IPS-18c (cell line): ENCODE data around the gene CDK11B.

Experiments
- H3K4me3 ChIP-seq: 2 replicates; pipeline ENCODE4 v1.7.0; 2013; ENCODE audit warnings: low read depth, mild to moderate bottlenecking, low read length, moderate library complexity; ENCODE audit not compliant: insufficient read depth
- H3K9me3 ChIP-seq: one replicate; pipeline ENCODE4 v1.6.1; 2013; ENCODE audit warnings: mild to moderate bottlenecking, low read length, moderate library complexity; ENCODE audit not compliant: control insufficient read depth, insufficient read depth

The CDK11B gene

DNA sequence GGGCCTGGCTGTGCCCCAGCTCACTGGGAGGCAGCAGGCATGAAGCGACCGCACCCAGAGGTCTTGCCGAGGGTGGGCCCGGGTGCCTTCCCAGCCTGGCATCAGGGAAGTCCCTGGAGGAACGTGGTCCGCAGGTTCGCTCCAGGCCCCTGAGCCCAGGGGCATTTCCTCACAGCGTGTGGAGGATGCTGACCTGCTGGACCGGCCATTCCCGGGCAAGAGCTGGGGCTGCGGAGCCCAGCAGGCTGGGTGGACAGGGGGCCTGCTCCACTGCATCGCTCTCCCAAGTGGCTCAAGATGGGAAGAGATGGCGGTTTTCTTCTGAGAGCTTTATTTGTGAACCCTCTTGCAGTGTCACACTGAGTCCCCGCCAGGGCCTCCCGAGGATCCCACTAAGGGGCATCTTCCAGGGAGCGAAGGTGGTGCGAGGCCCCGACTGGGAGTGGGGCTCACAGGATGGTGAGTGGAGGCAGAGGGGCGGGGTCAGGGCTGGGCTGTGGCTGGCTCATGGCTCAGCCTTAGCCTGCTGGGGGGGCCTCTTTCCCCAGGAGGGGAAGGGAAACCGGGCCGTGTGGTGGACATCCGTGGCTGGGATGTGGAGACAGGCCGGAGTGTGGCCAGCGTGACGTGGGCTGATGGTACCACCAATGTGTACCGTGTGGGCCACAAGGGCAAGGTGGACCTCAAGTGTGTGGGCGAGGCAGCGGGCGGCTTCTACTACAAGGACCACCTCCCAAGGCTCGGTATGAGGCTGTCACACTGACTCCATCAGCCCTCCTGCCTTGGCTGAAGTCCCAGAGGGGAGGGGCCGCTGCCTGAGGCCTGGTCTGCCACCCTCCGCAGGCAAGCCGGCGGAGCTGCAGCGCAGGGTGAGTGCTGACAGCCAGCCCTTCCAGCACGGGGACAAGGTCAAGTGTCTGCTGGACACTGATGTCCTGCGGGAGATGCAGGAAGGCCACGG lies 34.1 kb downstream of the CDK11B start:
- Histone ChIP-seq H3K9me3 (no peaks in the 10 kb centered on the region), H3K4me3 (no peak overlapping the region)

DNA sequence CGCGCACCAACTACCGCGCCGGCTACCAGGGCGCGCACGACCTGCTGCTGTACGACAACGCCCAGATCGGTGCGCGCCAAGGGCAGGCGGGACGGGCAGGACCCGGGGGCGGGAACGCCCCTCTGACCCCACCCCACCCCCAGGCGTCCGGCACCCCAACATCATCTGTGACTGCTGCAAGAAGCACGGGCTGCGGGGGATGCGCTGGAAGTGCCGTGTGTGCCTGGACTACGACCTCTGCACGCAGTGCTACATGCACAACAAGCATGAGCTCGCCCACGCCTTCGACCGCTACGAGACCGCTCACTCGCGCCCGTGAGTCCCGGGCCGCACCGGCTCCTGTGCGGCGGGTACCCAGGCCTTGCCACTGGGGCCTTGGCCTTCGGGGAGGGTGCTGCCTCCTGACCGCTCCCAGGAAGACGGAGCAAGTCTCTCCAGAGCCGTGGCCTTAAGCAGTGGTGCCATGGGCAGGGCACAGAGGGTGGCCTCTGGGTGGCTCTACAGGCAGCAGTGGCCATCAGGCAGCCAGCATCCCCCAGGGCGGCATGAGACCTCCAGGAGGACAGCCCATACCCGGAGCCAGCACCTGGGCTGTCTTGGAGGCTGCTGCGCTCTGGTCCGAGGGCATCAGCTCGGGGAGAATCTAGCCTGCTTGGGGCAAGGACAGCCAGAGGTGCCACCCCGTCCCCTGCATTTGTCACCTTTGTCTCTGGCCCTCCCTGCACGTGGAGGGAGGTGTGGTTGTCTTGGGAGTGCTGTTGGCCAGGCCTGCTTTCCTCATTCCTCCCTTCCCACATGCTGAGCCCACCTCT lies 35.0 kb downstream of the CDK11B start:
- no peak overlapping the region for H3K4me3 ChIP-seq

DNA sequence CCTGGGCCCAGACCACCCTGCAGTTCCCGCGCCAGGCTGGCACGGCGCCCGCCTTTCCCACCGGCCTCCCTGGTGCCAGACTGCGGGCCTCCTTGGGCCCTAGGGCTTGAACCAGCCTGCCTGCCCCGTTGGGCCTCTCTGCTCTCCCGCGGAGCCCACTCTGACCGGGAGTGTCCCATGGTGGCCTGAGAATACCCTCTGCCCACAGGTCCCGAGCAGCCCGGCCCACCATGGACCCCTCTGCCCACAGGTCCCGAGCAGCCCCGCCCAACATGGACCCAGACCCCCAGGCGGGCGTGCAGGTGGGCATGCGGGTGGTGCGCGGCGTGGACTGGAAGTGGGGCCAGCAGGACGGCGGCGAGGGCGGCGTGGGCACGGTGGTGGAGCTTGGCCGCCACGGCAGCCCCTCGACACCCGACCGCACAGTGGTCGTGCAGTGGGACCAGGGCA lies 35.6 kb downstream of the CDK11B start:
- Histone ChIP-seq H3K9me3 (no peaks in the 10 kb centered on the region), H3K4me3 (no peak overlapping the region)

More for the DNA sequence above, 35.0 kb downstream of the CDK11B start:
- H3K9me3 ChIP-seq = no peaks in the 10 kb centered on the region

DNA sequence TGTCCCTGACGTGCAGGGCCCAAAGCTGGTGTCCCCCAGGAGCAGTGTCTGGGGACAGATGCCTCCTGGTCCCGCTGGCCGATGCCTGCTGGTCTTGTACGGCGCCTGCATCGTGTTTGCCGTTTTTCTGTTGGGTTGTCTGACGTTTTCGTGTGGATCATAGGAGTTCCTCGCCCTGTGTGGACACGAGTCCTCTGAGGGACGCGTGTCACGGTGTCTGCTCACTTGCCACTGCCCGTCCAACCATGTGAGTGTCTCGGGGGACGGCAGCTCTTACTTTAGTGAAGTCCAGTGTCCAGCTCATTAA lies 36.1 kb downstream of the CDK11B start:
- no peak overlapping the region for H3K4me3 ChIP-seq

DNA sequence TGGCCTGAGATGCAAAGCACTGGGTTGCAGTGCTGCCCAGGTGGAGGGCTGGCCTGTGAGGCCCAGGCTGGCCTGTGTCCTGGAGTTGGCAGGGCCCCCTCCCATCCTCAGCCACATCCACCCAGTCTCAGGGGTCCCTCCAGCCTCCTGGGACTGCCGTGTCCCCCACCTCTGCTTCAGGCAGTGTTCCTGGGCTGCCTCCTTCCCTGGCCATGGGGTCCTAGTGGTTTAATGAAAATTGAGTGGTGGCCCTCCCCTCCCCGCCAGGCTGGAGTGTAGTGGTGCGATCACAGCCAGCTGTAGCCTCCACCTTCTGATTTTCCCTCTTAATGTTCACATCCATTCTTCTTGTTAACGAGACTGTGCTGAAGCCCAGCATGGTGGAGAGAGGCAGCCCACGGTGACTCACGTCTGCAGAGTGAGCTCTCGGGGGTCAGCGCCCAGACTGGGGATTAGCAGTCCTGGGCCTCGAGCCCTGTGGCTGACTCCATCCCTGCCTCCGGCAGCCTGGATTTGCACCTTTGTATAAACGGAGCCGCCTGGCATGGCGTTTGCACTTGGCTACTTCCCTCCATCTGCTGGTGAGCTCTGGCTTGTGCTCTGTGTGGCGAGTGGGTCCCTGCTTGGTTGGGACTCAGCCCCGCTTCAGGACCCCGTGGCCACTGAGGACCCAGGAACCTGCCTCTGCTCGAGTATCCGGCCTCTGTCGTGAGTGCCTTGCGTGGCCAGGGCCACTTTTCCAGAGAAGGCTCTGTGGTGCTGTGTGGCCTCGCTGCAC lies 36.6 kb downstream of the CDK11B start:
- no peak overlapping the region for H3K4me3 ChIP-seq
- no peaks in the 10 kb centered on the region for H3K9me3 ChIP-seq

More for the DNA sequence above, 36.1 kb downstream of the CDK11B start:
- H3K9me3 ChIP-seq = no peaks in the 10 kb centered on the region

DNA sequence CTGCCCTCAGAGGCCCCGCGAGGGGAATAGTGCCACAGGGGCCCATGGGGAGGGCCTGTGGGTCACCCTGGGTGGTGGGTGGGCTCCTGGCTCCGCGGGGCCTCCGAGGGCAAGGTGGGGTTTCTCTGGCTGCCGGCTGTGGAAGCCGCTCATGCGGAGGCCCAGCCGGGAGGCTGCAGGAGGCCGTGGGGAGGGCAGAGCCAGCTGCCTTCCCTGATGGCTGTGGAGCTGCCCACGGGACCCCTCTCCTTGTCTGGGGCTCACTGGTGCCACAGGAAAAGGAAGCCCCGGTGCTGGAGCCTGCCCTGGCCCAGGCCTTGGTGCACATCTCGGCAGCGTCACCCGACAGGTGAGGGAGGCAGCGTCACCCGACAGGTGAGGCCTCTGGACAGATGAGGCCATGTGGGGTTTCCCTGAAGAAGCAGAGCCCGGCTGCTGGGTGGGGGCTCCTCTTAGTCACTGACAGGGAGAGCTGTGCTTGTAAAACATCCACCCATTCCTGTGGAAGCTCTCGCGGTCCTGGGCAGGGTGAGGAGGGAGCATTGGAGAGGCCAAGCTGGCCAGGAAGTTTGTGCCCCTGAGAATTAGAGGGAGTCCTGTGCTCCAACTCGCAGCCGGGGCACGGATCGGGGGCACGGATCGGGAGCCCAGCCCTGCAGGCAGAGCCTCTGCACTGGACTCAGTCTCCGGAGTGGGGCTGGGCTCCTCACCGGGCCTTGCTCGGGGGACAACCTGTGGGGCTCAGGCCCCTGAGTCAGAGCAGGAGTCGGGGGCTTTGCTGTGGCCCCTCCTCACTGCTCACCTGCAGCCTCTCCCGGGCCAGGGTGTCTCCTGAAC lies 37.4 kb downstream of the CDK11B start:
- no peaks in the 10 kb centered on the region for H3K9me3 ChIP-seq
- H3K4me3 ChIP-seq = no peak overlapping the region

DNA sequence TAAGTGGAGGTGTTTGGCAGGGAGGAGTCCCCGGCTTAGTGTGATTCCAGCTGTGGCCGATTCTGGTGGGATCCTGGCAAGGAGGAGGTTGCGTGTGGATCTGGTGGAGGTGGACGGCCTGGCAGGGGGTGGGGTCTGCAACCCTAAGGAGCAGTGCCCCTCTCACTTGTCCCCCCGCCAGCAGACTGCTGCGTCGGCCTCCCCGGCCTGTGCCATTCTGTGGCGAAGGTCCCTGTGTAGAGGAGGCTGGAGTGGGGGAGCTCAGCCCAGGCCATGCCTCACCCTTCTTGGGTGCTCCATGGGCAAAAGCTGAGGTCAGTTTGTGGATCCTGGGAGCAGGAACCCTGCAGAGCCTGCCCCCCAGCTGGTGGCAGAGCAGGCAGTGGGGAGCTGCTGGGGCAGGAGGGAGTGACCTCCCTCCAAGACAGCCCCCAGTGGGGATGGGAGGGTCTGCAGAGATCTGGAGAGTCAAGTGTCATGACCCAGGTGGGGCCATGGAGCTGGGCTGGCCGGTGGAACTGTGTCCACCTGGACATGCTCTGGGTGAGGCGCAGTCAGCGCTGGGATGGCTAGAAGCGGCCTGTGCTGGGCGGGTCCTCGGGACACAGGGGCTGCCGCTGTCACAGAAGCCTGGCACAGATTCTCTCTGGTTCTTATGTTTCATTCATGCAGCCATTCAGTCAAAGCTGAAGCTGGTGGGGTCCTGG lies 38.2 kb downstream of the CDK11B start:
- H3K4me3 ChIP-seq = no peak overlapping the region
- no peaks in the 10 kb centered on the region for H3K9me3 ChIP-seq

DNA sequence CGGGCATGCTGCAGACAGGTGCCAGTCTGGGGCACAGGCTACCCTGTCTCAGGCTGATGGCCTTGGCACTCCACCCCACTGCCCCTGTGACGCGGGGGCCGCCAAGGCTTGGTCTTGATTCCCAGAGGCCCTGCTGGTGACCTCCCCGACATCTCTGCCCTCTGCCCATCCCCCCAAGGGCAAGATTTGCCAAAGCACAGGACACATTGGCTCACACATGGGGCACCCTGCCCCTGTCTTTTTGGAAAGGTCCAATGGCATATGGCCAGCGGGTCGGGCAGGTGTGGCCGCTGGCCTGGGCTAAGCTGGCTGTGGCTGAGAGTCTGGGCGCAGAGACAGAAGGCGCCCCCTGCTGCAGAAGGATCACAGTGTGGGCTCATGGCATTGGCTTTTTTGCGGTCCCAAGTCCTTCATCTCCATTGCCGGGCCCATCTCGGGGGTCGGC lies 38.9 kb downstream of the CDK11B start:
- Histone ChIP-seq H3K4me3 (no peak overlapping the region), H3K9me3 (no peaks in the 10 kb centered on the region)

DNA sequence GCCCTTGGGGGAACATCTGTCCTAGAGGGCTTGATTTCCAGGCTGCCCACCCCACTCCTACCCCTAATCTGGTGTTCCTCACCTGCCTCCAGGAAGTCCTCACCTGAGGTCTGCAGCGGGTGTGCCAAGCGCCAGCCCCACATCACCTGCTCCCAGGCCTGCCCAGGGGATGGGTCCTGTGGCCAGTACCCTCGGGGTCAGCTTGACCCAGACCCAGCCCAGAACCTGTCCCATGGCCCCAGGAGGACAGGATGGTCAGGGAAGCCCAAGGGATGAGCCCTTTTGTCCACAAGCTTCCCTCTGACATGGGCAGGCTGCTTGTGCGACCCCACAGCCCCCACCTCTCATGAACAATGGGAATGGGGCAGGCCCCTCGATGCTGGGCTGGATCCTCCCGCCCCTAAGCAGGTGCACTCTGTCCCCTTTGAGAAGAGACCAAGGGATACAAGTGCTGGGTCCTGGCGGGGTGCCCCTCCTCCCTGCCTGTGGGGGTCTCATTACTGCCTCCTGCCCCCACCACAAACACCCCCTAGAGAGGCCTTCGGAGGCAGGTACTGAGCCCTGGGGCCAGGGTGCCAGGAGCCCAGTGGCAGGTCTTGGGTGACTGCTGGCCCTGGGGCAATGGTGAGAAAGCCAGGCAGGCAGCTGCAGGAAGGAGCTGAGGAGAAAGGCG lies 40.3 kb downstream of the CDK11B start:
- Histone ChIP-seq H3K9me3 (no peaks in the 10 kb centered on the region), H3K4me3 (no peak overlapping the region)

DNA sequence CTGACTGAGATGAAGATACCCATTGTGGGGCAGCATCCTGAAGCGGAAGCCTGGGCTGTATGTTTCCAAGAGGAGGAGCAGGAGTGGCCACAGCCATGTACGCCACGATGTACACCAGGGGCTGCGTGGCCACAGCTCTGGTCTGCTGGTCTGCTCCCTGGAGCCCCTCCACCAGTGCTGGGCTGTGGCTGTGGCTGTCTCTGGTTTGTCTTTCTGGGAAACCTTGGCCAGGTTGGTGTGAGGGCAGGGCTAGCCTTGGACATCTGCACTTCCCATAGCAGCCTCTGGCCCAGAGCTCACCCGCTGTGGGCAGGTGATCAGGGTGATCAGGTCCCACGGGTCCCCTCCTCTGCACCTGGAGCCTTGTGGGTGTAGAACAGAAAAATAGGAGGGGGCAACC lies 40.9 kb downstream of the CDK11B start:
- H3K9me3 ChIP-seq = no peaks in the 10 kb centered on the region
- no peak overlapping the region for H3K4me3 ChIP-seq

DNA sequence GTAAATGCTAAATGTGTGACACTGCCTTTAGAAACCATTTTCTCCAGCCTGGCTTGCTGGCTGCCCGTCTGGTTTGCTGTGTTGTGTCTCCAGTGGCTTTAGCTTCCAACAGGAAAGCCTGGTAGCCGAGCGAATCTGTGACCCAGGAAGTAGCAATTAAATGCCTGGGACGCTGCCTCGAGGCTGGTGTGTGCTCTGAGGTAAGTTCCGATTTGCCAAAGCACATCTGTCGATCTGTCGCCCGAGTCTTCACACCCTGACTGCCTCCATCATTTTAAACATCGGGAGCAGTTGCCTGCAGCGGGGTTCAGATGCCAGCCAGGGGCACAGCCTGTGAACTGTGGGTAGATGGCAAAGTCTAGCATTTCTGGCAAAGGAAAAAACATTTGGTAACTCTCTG lies 41.3 kb downstream of the CDK11B start:
- Histone ChIP-seq H3K9me3 (no peaks in the 10 kb centered on the region), H3K4me3 (no peak overlapping the region)

DNA sequence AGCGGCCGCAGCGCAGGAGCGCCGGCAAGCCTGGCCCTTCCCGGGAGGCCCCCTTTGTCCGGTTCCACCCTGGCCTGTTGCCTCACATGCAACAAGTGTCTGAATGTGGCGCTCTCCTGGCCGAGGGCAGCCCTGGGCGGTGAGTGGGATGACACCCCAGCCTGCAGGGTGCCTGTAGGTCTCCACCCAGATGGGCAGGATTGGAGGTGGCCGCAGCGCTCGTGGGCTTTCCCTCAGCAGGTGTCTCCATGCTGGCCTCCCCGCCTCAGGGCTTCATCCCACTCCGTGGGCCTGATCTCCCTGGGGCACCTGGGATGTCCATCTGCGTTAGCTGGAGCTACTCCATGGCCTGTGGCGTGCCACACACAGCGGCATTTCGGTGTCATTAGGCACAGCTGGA lies 42.0 kb downstream of the CDK11B start:
- peak overlapping the region; percentile 99 for H3K4me3 ChIP-seq
- H3K9me3 ChIP-seq = no peaks in the 10 kb centered on the region

DNA sequence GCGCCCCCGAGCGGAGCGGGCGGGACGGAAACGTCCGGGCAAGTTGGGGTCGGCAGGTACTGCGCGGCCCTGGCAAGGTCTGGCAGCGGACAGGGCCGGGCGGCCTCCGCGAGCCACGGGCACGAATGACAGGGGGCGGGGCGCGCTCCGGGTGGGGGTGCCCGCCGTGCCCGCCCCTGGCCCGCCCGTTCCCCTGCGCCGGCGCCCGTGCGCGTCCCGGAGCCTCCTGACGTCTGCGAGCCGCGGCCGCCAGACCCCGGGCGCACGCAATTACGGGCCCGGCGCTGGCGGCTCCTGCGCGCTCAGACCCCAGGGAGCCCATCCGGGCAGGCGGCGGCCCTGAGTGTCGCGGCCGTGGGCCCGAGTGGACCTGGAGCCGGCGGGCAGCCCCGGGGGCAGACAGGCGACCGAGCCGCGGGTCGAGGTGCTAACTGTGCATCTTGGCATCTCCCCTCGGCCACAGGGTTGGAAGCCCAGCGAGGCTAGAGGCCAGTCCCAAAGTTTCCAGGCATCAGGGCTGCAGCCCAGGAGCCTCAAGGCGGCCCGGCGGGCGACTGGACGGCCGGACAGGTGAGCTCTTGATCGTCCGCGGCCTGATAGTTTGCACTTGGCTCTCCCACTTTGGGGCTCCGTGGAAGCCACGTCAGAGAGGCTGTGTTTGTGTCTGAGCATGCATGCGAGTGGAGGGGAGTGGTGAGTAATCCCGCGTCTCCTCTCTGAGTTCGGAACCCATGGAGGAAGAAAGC lies 42.6 kb downstream of the CDK11B start:
- Histone ChIP-seq H3K9me3 (no peaks in the 10 kb centered on the region), H3K4me3 (peak overlapping the region; percentile 99)

DNA sequence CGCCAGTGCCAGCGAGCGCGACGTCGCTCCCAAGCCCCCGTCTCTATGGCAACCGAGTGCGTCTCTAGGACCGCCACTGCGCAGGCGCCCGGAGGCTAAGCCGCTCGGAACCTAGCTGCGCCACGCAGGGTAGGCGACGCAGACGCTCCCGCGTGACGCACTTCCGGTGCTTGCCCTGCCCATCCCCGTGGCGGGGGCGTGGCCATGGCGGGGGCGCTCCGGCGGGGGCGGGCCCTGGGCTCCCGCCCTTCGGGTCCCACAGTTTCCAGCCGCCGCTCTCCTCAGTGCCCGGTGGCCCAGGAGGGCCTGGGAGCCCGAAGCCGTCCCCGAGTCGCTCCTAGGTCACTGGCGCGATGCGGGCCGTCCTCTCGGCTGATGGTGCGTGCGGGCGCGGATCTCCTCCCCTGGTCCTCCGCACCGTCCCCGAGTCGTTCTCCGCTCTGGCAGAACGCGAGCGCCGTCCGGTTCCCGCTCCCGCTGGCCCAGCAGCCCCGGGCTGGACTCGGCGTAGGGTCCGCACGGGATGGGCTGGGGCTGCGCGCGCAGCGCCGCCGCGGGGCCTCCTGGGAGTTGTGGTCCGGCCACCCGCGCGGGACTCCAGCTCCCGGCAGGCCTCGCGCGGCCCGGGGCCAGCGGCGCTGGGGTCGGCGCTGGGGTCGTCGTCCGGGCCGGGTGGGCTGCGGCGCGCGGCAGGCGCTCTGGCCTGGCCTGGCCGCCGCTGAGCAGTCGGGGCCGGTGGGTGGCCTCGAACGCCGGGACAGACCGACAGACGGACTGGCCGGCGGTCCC lies 43.4 kb downstream of the CDK11B start, which contains the start of gene MIB2:
Gene MIB2, plus strand, starts transcription at position 245 of the 789 bp plus-strand sequence. CDS start 7,953 bp downstream, outside the sequence.
- Histone ChIP-seq H3K9me3 (no peaks in the 10 kb centered on the region), H3K4me3 (peak within 1 kb of the TSS; percentile 99)
